Adrenal gland (tissue), 12 donors: ENCODE data around the gene PMEPA1. TPM values are rescaled to one million over a fixed set of nuclear protein-coding genes. Genes with fewer than 3 reads are reported as not detected.
A peak's percentile ranks its signal among the peaks of the same experiment; 100 is the strongest.

Experiments
- DNase-seq, 7 donors: peaks; one replicate each; pipeline ENCODE4 v3.0.0-alpha.2; 2019 to 2020
- H3K27ac ChIP-seq, 5 donors: fragments of 200-600 bp; sonication (generic) in 4 of 5; 1 replicate in 3 of 5; 2 replicates in 2 of 5; pipeline versions ENCODE4 v1.5.1 to v1.8.0; 2016 to 2020; ENCODE audit warnings: mild to moderate bottlenecking in 1 of 5
- H3K27me3 ChIP-seq: fragments of 200-600 bp; 2 replicates; pipeline ENCODE4 v1.8.0; 2021
- H3K36me3 ChIP-seq, 2 donors: fragments of 200-600 bp; replicated peaks in 1 of 2; 1 replicate in 1 of 2; 2 replicates in 1 of 2; pipeline versions ENCODE4 v1.5.1 to v1.8.0; 2018 to 2022
- H3K4me1 ChIP-seq, 2 donors: fragments of 200-600 bp; replicated peaks in 1 of 2; 1 replicate in 1 of 2; 2 replicates in 1 of 2; pipeline versions ENCODE4 v1.5.1 to v1.8.0; 2018 to 2021
- H3K4me3 ChIP-seq, 4 donors: fragments of 200-600 bp; sonication (generic) in 3 of 4; one replicate each; pipeline ENCODE4 v1.5.1; 2016 to 2018
- H3K9me3 ChIP-seq, 3 donors: fragments of 200-600 bp; sonication (generic) in 1 of 3; replicated peaks in 1 of 3; 1 replicate in 2 of 3; 2 replicates in 1 of 3; pipeline versions ENCODE4 v1.5.1 to v1.8.0; 2016 to 2021
- POLR2A ChIP-seq, 2 donors: fragments of 450-650 bp; IDR thresholded peaks; one replicate each; pipeline ENCODE4 v1.6.1; 2017; ENCODE audit warnings: antibody characterized with exemption in 2 of 2, mild to moderate bottlenecking in 2 of 2, moderate library complexity in 1 of 2
- WGBS, 4 donors: extraction: QIAGEN DNeasy Blood & Tissue Kit in 2 of 4; methylation state at CpG; one replicate each; pipeline versions ENCODE4 v1.1.5 to v1.1.7; 2013 to 2017; 5-methylcytosine and 5-hydroxymethylcytosine counted together
- intact Hi-C, 2 donors: fragments of 100-400 bp; cut with DNase I; formaldehyde crosslinking; loops; one replicate each; pipeline versions ENCODE4 v1.14.1 to v1.15.0; 2022 to 2023
- polyA plus RNA-seq, 3 donors: library from polyadenylated mRNA; stranded (reverse); fragments of 200-250 nt in 2 of 3; fragments of 350-450 nt in 1 of 3; fragmentation: Illumina TruSeq in 1 of 3; extraction: RNeasy Lipid Tissue Mini Kit (QIAGEN cat#74804) in 1 of 3; gene quantifications; one replicate each; pipeline ENCODE4 v1.2.3, GENCODE V29; 2013 to 2014
- total RNA-seq, 9 donors: library from RNA; depleted of rRNA in 4 of 9; stranded (reverse); fragments of >200 nt in 4 of 9; fragments of 120-200 nt in 1 of 9; fragmentation: NEBNext Ultra II Directional in 1 of 9; extraction: Animal tissue kit (Norgen Biotek cat#: 25700) in 1 of 9; gene quantifications; one replicate each; pipeline versions ENCODE4 v1.1.0 to v1.2.4, GENCODE V29; 2013 to 2023
- TF ChIP-seq, protein P1 (sequence below), 6 experiments: fragments of 450-650 bp in 4 of 6; fragments of 200-600 bp in 2 of 6; sonication (generic) in 1 of 6; IDR thresholded peaks; 1 replicate in 5 of 6; 2 replicates in 1 of 6; pipeline versions ENCODE4 v1.5.1 to v1.8.0; 2016 to 2021; ENCODE audit warnings: antibody characterized with exemption in 6 of 6, mild to moderate bottlenecking in 2 of 6, moderate library complexity in 1 of 6
- donor health status: healthy with polysubstance abuse.
- donor health status: Bipolar disorder and iron deficiency.
- donor health status: DM: yes; HTN: yes; CAD: no.
- donor health status: DM: no; HTN: no; CAD: no.
- donor health status: DM: no; HTN: no; CAD: no.
- donor health status: DM: yes; HTN: yes; CAD: no.

Gene PMEPA1
- total and polyA plus RNA-seq, 12 donors, result 1.2 to 36.0 (median 10.0) TPM

- DNase-seq, result peak in 3 of 7 donors; percentile 8 to 33 (median 12)
- Histone ChIP-seq H3K36me3 (peaks cover 0 to 12% of the 10 kb centered on the region in 2 donors), H3K27ac (no peak overlapping the region), H3K4me1 (no peaks in the 10 kb centered on the region), H3K27me3 (no peaks in the 10 kb centered on the region), H3K4me3 (no peak overlapping the region), H3K9me3 (no peaks in the 10 kb centered on the region)
- TF ChIP-seq POLR2A (IDR thresholded peaks at IDR 0.05), result no peak
- TF ChIP-seq, protein P1, sequence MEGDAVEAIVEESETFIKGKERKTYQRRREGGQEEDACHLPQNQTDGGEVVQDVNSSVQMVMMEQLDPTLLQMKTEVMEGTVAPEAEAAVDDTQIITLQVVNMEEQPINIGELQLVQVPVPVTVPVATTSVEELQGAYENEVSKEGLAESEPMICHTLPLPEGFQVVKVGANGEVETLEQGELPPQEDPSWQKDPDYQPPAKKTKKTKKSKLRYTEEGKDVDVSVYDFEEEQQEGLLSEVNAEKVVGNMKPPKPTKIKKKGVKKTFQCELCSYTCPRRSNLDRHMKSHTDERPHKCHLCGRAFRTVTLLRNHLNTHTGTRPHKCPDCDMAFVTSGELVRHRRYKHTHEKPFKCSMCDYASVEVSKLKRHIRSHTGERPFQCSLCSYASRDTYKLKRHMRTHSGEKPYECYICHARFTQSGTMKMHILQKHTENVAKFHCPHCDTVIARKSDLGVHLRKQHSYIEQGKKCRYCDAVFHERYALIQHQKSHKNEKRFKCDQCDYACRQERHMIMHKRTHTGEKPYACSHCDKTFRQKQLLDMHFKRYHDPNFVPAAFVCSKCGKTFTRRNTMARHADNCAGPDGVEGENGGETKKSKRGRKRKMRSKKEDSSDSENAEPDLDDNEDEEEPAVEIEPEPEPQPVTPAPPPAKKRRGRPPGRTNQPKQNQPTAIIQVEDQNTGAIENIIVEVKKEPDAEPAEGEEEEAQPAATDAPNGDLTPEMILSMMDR (IDR thresholded peaks at IDR 0.05), result no peak
- 53 to 63% (median 58%) methylated on average over 9 of the region's 9 CpGs for WGBS, 4 donors
- intact Hi-C loops, result loop anchor here (5.0 to 10.0 kb wide), 3 partner anchors 435 to 527 kb away; no protein-coding TSS in a partner anchor
Measured at GRCh38 chr20:57650266-57650665, 59.5 kb downstream of the PMEPA1 start.

DNA sequence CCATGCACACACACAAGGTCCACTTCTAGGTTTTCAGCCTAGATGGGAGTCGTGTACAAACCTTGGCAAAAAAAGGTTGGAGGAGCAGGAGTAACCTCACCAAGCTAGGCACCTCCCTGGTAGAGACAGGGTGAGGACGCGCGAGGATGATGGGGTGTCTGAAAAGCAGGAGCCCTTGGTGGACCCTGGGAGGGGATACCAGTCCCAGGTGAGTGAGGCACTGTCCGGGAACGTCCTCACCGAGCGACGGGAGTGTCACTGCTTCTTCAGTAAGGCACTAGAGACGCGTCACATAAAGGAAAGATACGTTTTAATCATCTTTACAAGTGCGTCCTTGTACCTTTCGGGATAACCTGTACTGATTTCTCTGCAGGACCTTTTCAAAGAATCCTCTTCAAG lies 60.2 kb downstream of the PMEPA1 start:
- Histone ChIP-seq H3K9me3 (no peaks in the 10 kb centered on the region), H3K27me3 (no peaks in the 10 kb centered on the region), H3K36me3 (peaks cover 0 to 12% of the 10 kb centered on the region in 2 donors), H3K4me3 (no peak overlapping the region), H3K4me1 (no peaks in the 10 kb centered on the region), H3K27ac (no peak overlapping the region)
- intact Hi-C loops, result loop anchor here (5.0 to 10.0 kb wide), 3 partner anchors 435 to 528 kb away; no protein-coding TSS in a partner anchor
- WGBS, 4 donors, result 80 to 87% (median 85%) methylated on average over 14 of the region's 14 CpGs
- no peak for TF ChIP-seq POLR2A (IDR thresholded peaks at IDR 0.05)
- TF ChIP-seq, protein P1 (IDR thresholded peaks at IDR 0.05), result no peak
- DNase-seq, result peak in 3 of 7 donors; percentile 5 to 42 (median 16)

- no peak for DNase-seq
- Histone ChIP-seq H3K9me3 (no peaks in the 10 kb centered on the region), H3K4me3 (no peak overlapping the region), H3K27me3 (no peaks in the 10 kb centered on the region), H3K4me1 (no peaks in the 10 kb centered on the region), H3K27ac (no peak overlapping the region), H3K36me3 (peaks cover 0 to 12% of the 10 kb centered on the region in 2 donors)
- intact Hi-C loops, result no loop called here
- TF ChIP-seq POLR2A (IDR thresholded peaks at IDR 0.05), result no peak
- TF ChIP-seq, protein P1 (IDR thresholded peaks at IDR 0.05), result no peak
- WGBS, 4 donors, result 76 to 80% (median 79%) methylated on average over 15 of the region's 15 CpGs
Measured at GRCh38 chr20:57648878-57649616, 60.8 kb downstream of the PMEPA1 start.

DNA sequence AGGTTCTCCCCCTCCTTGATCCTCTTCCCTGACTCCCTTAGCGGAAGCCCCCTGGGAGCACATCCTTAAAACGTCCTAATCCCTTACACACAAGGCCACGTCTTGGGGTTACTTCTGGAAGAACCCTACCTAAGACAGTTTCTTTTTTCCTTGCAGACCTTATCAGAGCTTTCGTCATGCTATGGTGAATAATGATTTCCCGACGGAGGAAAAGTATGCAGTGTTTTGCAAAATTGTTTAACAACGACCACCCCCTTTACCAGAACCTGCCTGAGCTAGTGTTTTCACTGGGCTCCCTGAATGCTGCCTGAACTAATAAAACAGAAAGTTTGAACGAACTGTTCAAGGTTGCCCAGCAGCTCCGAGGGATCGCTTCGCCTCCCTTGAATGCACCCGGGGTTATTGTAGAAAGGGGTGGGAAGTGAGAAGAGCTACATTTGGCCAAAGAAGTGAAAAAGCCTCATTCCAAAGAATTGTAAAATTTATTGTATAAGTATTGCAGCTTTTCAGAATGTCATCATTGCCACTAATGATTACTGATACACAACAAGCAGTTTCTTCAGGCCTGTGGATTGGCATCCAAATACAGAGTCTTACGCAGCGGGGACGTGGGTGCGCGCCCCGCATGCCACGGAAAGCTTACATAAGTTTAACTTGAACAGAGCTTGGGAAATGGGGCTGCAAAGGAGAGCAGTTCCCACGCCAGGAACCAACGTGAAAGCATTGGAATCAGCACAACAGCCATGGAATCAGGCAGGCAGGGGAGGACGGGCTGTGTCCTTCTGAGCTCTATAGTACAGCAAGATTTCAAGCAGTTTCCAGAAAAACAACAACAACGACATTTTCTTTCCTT lies 61.7 kb downstream of the PMEPA1 start:
- WGBS, 4 donors, result 71 to 74% (median 73%) methylated on average over 23 of the region's 23 CpGs
- no peak for DNase-seq
- TF ChIP-seq, protein P1 (IDR thresholded peaks at IDR 0.05), result no peak
- TF ChIP-seq POLR2A (IDR thresholded peaks at IDR 0.05), result no peak

More for the DNA sequence above, 61.7 kb downstream of the PMEPA1 start:
- Histone ChIP-seq H3K27me3 (no peaks in the 10 kb centered on the region), H3K36me3 (peaks cover 0 to 12% of the 10 kb centered on the region in 2 donors), H3K27ac (no peak overlapping the region), H3K4me1 (no peaks in the 10 kb centered on the region), H3K9me3 (no peaks in the 10 kb centered on the region), H3K4me3 (no peak overlapping the region)
- intact Hi-C loops, result no loop called here
